ENCODE results near the gene FBXL17. TPM values are rescaled to one million over a fixed set of nuclear protein-coding genes. Genes with fewer than 3 reads are reported as not detected.

FBXL17 gene
- total and polyA plus RNA-seq, 3 experiments from 2014 or later = 6.4 to 8.2 (median 6.9) TPM

- POLR2A ChIA-PET = no interaction called here
- Histone ChIP-seq H3K27ac (ENCODE audit: low read depth, low read length) (no peak overlapping the region), H3K27me3 (ENCODE audit: insufficient read depth, low read length, poor library complexity, severe bottlenecking) (no peaks in the 10 kb centered on the region), H3K9me3 (ENCODE audit: low read length) (no peaks in the 10 kb centered on the region), H3K4me3 (ENCODE audit: low read length) (no peak overlapping the region), H3K4me1 (ENCODE audit: insufficient read depth, low read length) (no peaks in the 10 kb centered on the region), H3K36me3 (ENCODE audit: insufficient read depth, low read length) (no peaks in the 10 kb centered on the region)
- DNase-seq = peak in 2 of 5 donors; percentile 21 to 35
- peaks cover 0 to 28% (median 11%) of the 10 kb centered on the region in 3 donors for H3K36me3 Mint-ChIP-seq
- H3K9me3 Mint-ChIP-seq = no peaks in the 10 kb centered on the region
- no peak overlapping the region for H3K27ac Mint-ChIP-seq
- no peak overlapping the region for H3K4me3 Mint-ChIP-seq
- H3K4me1 Mint-ChIP-seq = no peaks in the 10 kb centered on the region
- CTCF ChIA-PET = interaction anchor here (0.8 to 2.3 kb wide), 6 partner anchors 11 to 106 kb away, joined by 3 to 23 read pairs (median 3); no protein-coding TSS in a partner anchor
- H3K27me3 Mint-ChIP-seq = no peaks in the 10 kb centered on the region
Observed at GRCh38 chr5:108345541-108346171, 36.2 kb downstream of the FBXL17 start.

- Mint-ChIP-seq H3K27me3 (no peaks in the 10 kb centered on the region), H3K9me3 (no peaks in the 10 kb centered on the region), H3K36me3 (peaks cover 0 to 29% (median 12%) of the 10 kb centered on the region in 3 donors), H3K4me3 (no peak overlapping the region), H3K4me1 (no peaks in the 10 kb centered on the region), H3K27ac (peak overlapping the region in 1 of 8 donors; percentile 36)
- no peaks in the 10 kb centered on the region for H3K4me1 ChIP-seq (ENCODE audit: insufficient read depth, low read length)
- no peaks in the 10 kb centered on the region for H3K27me3 ChIP-seq (ENCODE audit: insufficient read depth, low read length, poor library complexity, severe bottlenecking)
- no peaks in the 10 kb centered on the region for H3K9me3 ChIP-seq (ENCODE audit: low read length)
- DNase-seq = no peak
- H3K27ac ChIP-seq (ENCODE audit: low read depth, low read length) = no peak overlapping the region
- CTCF ChIA-PET = interaction anchor here (2.3 kb wide), 1 partner anchor 85 kb away, joined by 23 read pairs; no protein-coding TSS in a partner anchor
- POLR2A ChIA-PET = no interaction called here
- H3K4me3 ChIP-seq (ENCODE audit: low read length) = no peak overlapping the region
- no peaks in the 10 kb centered on the region for H3K36me3 ChIP-seq (ENCODE audit: insufficient read depth, low read length)
Observed at GRCh38 chr5:108344103-108344822, 37.6 kb downstream of the FBXL17 start.

GRCh38 chr5:108341866-108342265 is 40.0 kb downstream of the FBXL17 start:
- H3K36me3 ChIP-seq (ENCODE audit: insufficient read depth, low read length) = no peaks in the 10 kb centered on the region
- H3K36me3 Mint-ChIP-seq = peaks cover 0 to 26% (median 9%) of the 10 kb centered on the region in 3 donors
- no peaks in the 10 kb centered on the region for H3K27me3 ChIP-seq (ENCODE audit: insufficient read depth, low read length, poor library complexity, severe bottlenecking)
- no peak for DNase-seq
- CTCF ChIA-PET = no interaction called here
- no peaks in the 10 kb centered on the region for H3K4me1 ChIP-seq (ENCODE audit: insufficient read depth, low read length)
- no peaks in the 10 kb centered on the region for H3K9me3 Mint-ChIP-seq
- H3K9me3 ChIP-seq (ENCODE audit: low read length) = no peaks in the 10 kb centered on the region
- H3K4me3 ChIP-seq (ENCODE audit: low read length) = no peak overlapping the region
- H3K4me1 Mint-ChIP-seq = peaks cover 0 to 5% (median 0%) of the 10 kb centered on the region in 3 donors
- H3K4me3 Mint-ChIP-seq = no peak overlapping the region
- POLR2A ChIA-PET = no interaction called here
- H3K27ac Mint-ChIP-seq = no peak overlapping the region
- no peak overlapping the region for H3K27ac ChIP-seq (ENCODE audit: low read depth, low read length)
- no peaks in the 10 kb centered on the region for H3K27me3 Mint-ChIP-seq

GRCh38 chr5:108340131-108340530 is 41.8 kb downstream of the FBXL17 start:
- DNase-seq = no peak
- H3K27me3 Mint-ChIP-seq = no peaks in the 10 kb centered on the region
- H3K9me3 Mint-ChIP-seq = no peaks in the 10 kb centered on the region
- Histone ChIP-seq H3K9me3 (ENCODE audit: low read length) (no peaks in the 10 kb centered on the region), H3K36me3 (ENCODE audit: insufficient read depth, low read length) (no peaks in the 10 kb centered on the region), H3K27ac (ENCODE audit: low read depth, low read length) (no peak overlapping the region), H3K4me3 (ENCODE audit: low read length) (no peak overlapping the region), H3K4me1 (ENCODE audit: insufficient read depth, low read length) (no peaks in the 10 kb centered on the region), H3K27me3 (ENCODE audit: insufficient read depth, low read length, poor library complexity, severe bottlenecking) (no peaks in the 10 kb centered on the region)
- CTCF ChIA-PET = no interaction called here
- peaks cover 0 to 22% (median 9%) of the 10 kb centered on the region in 3 donors for H3K36me3 Mint-ChIP-seq
- POLR2A ChIA-PET = no interaction called here
- no peak overlapping the region for H3K27ac Mint-ChIP-seq
- H3K4me1 Mint-ChIP-seq = peaks cover 0 to 5% (median 0%) of the 10 kb centered on the region in 3 donors
- H3K4me3 Mint-ChIP-seq = no peak overlapping the region

GRCh38 chr5:108339220-108339619 is 42.7 kb downstream of the FBXL17 start:
- Histone ChIP-seq H3K4me3 (ENCODE audit: low read length) (no peak overlapping the region), H3K36me3 (ENCODE audit: insufficient read depth, low read length) (no peaks in the 10 kb centered on the region), H3K27ac (ENCODE audit: low read depth, low read length) (no peak overlapping the region), H3K4me1 (ENCODE audit: insufficient read depth, low read length) (no peaks in the 10 kb centered on the region), H3K9me3 (ENCODE audit: low read length) (no peaks in the 10 kb centered on the region), H3K27me3 (ENCODE audit: insufficient read depth, low read length, poor library complexity, severe bottlenecking) (no peaks in the 10 kb centered on the region)
- H3K36me3 Mint-ChIP-seq = peaks cover under 1 to 24% (median 9%) of the 10 kb centered on the region in 3 donors
- H3K27ac Mint-ChIP-seq = no peak overlapping the region
- ChIA-PET POLR2A (no interaction called here), CTCF (no interaction called here)
- H3K27me3 Mint-ChIP-seq = no peaks in the 10 kb centered on the region
- peaks cover 0 to 7% (median 4%) of the 10 kb centered on the region in 3 donors for H3K4me1 Mint-ChIP-seq
- H3K9me3 Mint-ChIP-seq = no peaks in the 10 kb centered on the region
- no peak for DNase-seq
- no peak overlapping the region for H3K4me3 Mint-ChIP-seq

GRCh38 chr5:108334225-108334624 is 47.7 kb downstream of the FBXL17 start:
- Histone ChIP-seq H3K9me3 (ENCODE audit: low read length) (no peaks in the 10 kb centered on the region), H3K4me3 (ENCODE audit: low read length) (no peak overlapping the region), H3K27me3 (ENCODE audit: insufficient read depth, low read length, poor library complexity, severe bottlenecking) (no peaks in the 10 kb centered on the region), H3K27ac (ENCODE audit: low read depth, low read length) (no peak overlapping the region), H3K4me1 (ENCODE audit: insufficient read depth, low read length) (no peaks in the 10 kb centered on the region), H3K36me3 (ENCODE audit: insufficient read depth, low read length) (no peaks in the 10 kb centered on the region)
- H3K4me3 Mint-ChIP-seq = no peak overlapping the region
- ChIA-PET POLR2A (no interaction called here), CTCF (no interaction called here)
- H3K4me1 Mint-ChIP-seq = peaks cover 5 to 19% (median 18%) of the 10 kb centered on the region in 3 donors
- no peaks in the 10 kb centered on the region for H3K27me3 Mint-ChIP-seq
- no peak for DNase-seq
- H3K9me3 Mint-ChIP-seq = no peaks in the 10 kb centered on the region
- peak overlapping the region in 1 of 8 donors; percentile 70 for H3K27ac Mint-ChIP-seq
- peaks cover 3 to 11% (median 4%) of the 10 kb centered on the region in 3 donors for H3K36me3 Mint-ChIP-seq

- ChIA-PET CTCF (no interaction called here), POLR2A (no interaction called here)
- peaks cover 0 to 7% (median 1%) of the 10 kb centered on the region in 5 donors for H3K9me3 Mint-ChIP-seq
- no peak overlapping the region for H3K4me3 ChIP-seq (ENCODE audit: low read length)
- DNase-seq = no peak
- H3K27me3 Mint-ChIP-seq = no peaks in the 10 kb centered on the region
- no peaks in the 10 kb centered on the region for H3K4me1 ChIP-seq (ENCODE audit: insufficient read depth, low read length)
- H3K36me3 Mint-ChIP-seq = peaks cover 21 to 32% (median 30%) of the 10 kb centered on the region in 3 donors
- H3K36me3 ChIP-seq (ENCODE audit: insufficient read depth, low read length) = no peaks in the 10 kb centered on the region
- no peak overlapping the region for H3K27ac Mint-ChIP-seq
- H3K9me3 ChIP-seq (ENCODE audit: low read length) = no peaks in the 10 kb centered on the region
- H3K4me1 Mint-ChIP-seq = peaks cover 10 to 30% (median 25%) of the 10 kb centered on the region in 3 donors
- no peak overlapping the region for H3K4me3 Mint-ChIP-seq
- H3K27me3 ChIP-seq (ENCODE audit: insufficient read depth, low read length, poor library complexity, severe bottlenecking) = no peaks in the 10 kb centered on the region
- no peak overlapping the region for H3K27ac ChIP-seq (ENCODE audit: low read depth, low read length)
Observed at GRCh38 chr5:108326982-108327381, 54.9 kb downstream of the FBXL17 start.

GRCh38 chr5:108324886-108325285 is 57.0 kb downstream of the FBXL17 start:
- H3K36me3 Mint-ChIP-seq = peaks cover 20 to 33% (median 32%) of the 10 kb centered on the region in 3 donors
- H3K4me3 Mint-ChIP-seq = no peak overlapping the region
- no peak for DNase-seq
- no peaks in the 10 kb centered on the region for H3K36me3 ChIP-seq (ENCODE audit: insufficient read depth, low read length)
- H3K4me3 ChIP-seq (ENCODE audit: low read length) = no peak overlapping the region
- peaks cover 2 to 30% (median 24%) of the 10 kb centered on the region in 3 donors for H3K4me1 Mint-ChIP-seq
- no peak overlapping the region for H3K27ac Mint-ChIP-seq
- no peak overlapping the region for H3K27ac ChIP-seq (ENCODE audit: low read depth, low read length)
- no peaks in the 10 kb centered on the region for H3K4me1 ChIP-seq (ENCODE audit: insufficient read depth, low read length)
- ChIA-PET CTCF (no interaction called here), POLR2A (no interaction called here)
- H3K9me3 ChIP-seq (ENCODE audit: low read length) = no peaks in the 10 kb centered on the region
- no peaks in the 10 kb centered on the region for H3K27me3 ChIP-seq (ENCODE audit: insufficient read depth, low read length, poor library complexity, severe bottlenecking)
- peaks cover 0 to 7% (median 1%) of the 10 kb centered on the region in 5 donors for H3K9me3 Mint-ChIP-seq
- no peaks in the 10 kb centered on the region for H3K27me3 Mint-ChIP-seq
